ENCODE measurements around the gene PPFIA3.
"Not testable (repeated sequence)": the region's sequence is repeated elsewhere in the genome, so short reads cannot be mapped to it uniquely, and the experiment has no call there.

Gene PPFIA3

DNA sequence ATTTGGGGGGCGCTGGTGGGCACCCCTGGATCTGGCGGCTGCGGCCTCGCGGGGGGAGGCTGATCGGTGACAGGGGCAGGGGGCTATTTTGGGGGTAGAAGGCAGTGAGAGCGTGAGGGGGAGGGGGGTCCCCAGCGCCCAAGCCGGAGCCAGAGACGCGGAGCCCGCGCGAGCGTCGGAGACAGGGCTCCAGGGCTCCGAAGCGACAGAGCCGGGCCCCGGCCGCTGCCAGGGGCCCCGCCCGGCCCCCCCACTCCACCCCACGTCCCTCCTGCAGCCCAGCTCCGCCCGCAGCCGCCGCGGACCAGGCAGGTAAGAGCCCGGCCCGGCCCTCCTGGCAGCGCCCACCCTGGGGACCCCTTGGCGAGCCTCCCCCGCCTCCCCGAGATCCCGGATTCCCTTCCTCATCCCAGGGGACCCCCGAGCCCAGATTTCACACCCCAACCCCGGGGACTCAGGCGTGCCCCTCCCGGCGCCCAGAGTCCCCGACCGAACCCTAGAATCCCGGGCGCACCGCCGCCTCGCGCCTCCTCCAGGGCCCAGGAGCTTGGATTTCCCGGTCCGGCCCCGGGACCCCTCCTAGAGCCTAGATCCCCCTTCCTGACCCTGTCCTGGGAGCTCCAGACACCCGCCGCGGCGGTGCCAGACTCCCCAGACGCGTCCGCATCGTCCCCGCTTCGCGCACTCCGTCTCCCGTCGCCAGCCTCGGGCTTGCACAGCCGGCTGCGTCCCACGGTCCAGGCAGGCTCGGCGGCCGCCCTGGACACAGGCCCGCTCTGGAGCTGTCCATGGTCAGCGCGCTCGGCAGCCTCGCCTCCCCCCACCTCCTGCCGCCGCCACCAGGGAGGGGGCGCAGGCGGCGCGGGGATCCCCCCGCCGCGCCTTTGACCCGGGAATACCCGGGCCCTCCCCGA, at the start of gene PPFIA3:
Gene PPFIA3 (plus strand): TSS at position 134 of the 914 bp plus-strand sequence. CDS start 8,330 bp downstream, outside the sequence.
- DNase-seq = peak; percentile 85
- no peak for TF ChIP-seq CTCF (IDR thresholded peaks at IDR 0.05)
- no peaks in the 10 kb centered on the region for H3K36me3 Mint-ChIP-seq (ENCODE audit: low read depth)
- H3K9me3 Mint-ChIP-seq = no peaks in the 10 kb centered on the region
- H3K27ac Mint-ChIP-seq = peak within 1 kb of the TSS; percentile 77
- peaks cover 31% of the 10 kb centered on the region for H3K4me1 Mint-ChIP-seq
- H3K27me3 Mint-ChIP-seq (ENCODE audit: low read depth, poor library complexity) = peaks cover 53% of the 10 kb centered on the region
- H3K4me3 Mint-ChIP-seq = peak within 1 kb of the TSS; percentile 77

DNA sequence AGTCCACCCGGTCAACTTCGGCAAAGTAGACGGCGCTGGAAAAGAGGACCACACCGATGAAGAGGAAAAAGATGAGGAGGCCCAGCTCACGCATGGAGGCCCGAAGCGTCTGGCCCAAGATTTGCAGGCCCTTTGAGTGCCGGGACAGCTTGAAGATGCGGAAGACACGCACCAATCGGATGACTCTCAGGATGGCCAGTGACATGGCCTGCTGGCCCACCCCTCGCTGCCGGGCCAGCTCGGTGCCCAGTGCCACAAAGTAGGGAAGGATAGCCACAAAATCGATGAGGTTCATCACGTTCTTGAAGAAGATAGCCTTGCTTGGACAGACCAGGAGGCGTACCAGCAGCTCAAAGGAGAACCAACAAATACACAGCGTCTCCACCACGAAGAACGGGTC, 48.9 kb upstream of the PPFIA3 start:
- no peak for TF ChIP-seq CTCF (IDR thresholded peaks at IDR 0.05)
- Mint-ChIP-seq H3K4me3 (no peak overlapping the region), H3K9me3 (peaks cover 43% of the 10 kb centered on the region), H3K36me3 (ENCODE audit: low read depth) (peaks cover 21% of the 10 kb centered on the region), H3K27ac (no peak overlapping the region), H3K27me3 (ENCODE audit: low read depth, poor library complexity) (peaks cover 61% of the 10 kb centered on the region), H3K4me1 (peaks cover 72% of the 10 kb centered on the region)
- no peak for DNase-seq

DNA sequence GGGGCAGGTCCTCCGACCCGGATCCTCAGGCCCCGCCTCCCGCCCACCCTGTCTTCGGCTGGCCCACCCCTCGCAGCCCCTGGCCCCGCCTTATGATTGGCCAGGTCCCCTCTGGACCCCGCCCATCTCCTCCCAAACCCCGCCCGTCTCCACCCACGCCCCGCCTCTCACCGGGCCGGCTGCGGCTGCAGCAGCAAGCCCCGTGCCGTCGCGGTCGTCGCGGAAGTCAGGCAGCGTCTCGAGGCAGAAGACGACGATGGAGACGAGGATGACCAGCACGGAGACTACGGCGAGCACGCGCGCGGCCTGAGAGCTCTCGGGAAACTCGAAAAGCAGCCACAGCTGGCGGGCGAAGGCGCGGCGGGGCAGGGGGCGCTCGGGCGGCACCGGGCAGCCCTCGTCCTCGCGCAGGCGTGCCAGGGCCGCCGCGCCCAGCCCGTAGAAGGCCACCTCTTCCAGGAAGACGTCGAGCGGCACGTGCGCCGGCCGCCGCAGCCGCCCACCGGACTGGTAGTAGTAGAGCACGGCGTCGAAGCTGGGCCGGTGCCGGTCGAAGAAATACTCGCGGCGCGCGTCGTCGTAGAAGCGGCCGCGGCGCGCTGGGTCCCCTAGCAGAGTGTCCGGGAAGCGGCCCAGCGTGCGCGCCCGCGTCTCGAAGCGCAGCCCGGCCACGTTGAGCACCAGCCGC, 47.3 kb upstream of the PPFIA3 start:
- DNase-seq = peak; percentile 82
- peaks cover 21% of the 10 kb centered on the region for H3K36me3 Mint-ChIP-seq (ENCODE audit: low read depth)
- H3K27me3 Mint-ChIP-seq (ENCODE audit: low read depth, poor library complexity) = peaks cover 57% of the 10 kb centered on the region
- H3K9me3 Mint-ChIP-seq = peaks cover 43% of the 10 kb centered on the region
- peaks cover 56% of the 10 kb centered on the region for H3K4me1 Mint-ChIP-seq
- TF ChIP-seq CTCF (IDR thresholded peaks at IDR 0.05) = no peak
- H3K27ac Mint-ChIP-seq = no peak overlapping the region
- peak overlapping the region; percentile 74 for H3K4me3 Mint-ChIP-seq

DNA sequence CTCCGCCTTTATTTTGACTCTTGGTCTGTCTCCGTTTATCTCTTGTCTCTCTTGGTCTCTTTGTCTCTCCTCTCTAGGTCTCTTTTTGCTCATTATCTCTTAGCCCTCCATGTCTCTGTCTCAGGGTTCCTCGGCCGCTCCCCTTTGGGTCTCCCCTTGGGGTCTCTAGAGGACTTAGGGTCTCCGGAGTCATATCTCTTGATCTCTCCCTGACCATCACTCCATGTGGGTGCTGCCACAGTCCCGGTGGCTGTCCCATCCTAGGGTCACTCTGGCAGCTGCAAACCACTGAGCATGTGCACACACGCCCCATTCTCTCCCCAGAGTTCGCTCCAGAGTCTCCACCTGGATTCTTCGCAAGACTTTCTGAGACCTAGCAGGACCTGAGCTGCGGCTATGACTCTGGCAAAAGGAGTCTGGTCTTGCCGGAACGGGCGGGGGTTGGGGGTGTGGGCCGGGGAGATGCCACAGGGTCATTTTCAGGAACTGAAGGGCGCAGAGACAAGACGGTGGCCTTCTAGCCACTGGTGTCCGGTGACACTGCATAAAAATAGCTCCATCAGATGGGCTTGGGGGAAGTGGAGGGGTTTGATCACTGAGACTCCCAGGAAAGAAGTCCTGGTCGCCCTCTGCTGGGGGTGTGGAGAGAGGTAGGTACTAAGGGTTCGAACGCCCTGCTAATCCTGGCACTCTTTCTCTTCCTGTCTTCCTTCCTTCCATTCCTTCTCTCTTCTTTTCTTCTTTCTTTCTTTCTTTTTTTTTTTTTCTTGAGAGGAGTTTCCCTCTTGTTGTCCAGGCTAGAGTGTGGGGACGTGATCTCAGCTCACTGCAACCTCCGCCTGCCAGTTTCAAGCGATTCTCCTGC, 45.6 kb upstream of the PPFIA3 start:
- H3K36me3 Mint-ChIP-seq (ENCODE audit: low read depth) = peaks cover 21% of the 10 kb centered on the region
- H3K4me1 Mint-ChIP-seq = peaks cover 39% of the 10 kb centered on the region
- H3K27me3 Mint-ChIP-seq (ENCODE audit: low read depth, poor library complexity) = peaks cover 64% of the 10 kb centered on the region
- no peak for DNase-seq
- no peak for TF ChIP-seq CTCF (IDR thresholded peaks at IDR 0.05)
- peaks cover 40% of the 10 kb centered on the region for H3K9me3 Mint-ChIP-seq
- peak overlapping the region; percentile 80 for H3K4me3 Mint-ChIP-seq
- H3K27ac Mint-ChIP-seq = no peak overlapping the region

- H3K4me1 Mint-ChIP-seq = peaks cover 28% of the 10 kb centered on the region
- TF ChIP-seq CTCF (IDR thresholded peaks at IDR 0.05) = peak; percentile 65
Measured at GRCh38 chr19:49074869-49075268, 44.5 kb upstream of the PPFIA3 start.

More at GRCh38 chr19:49074869-49075268, 44.5 kb upstream of the PPFIA3 start:
- H3K9me3 Mint-ChIP-seq = peaks cover 29% of the 10 kb centered on the region
- not testable (repeated sequence) for H3K27ac Mint-ChIP-seq, H3K4me3 Mint-ChIP-seq
- H3K36me3 Mint-ChIP-seq (ENCODE audit: low read depth) = peaks cover 12% of the 10 kb centered on the region
- peak; percentile 61 for DNase-seq
- H3K27me3 Mint-ChIP-seq (ENCODE audit: low read depth, poor library complexity) = peaks cover 55% of the 10 kb centered on the region

Data from nephron progenitor cell (in vitro differentiated cells).